Skeletal muscle cell (primary cell): ENCODE results near the gene ROCK2.
"Not testable (repeated sequence)": the region's sequence is repeated elsewhere in the genome, so short reads cannot be mapped to it uniquely, and the experiment has no call there.

Experiments used
- DNase-seq: peaks from one replicate; pipeline ENCODE4 v3.0.0-alpha.2; 2010; ENCODE audit warnings: low read depth
- H3K4me3 ChIP-seq: 2 replicates; pipeline ENCODE4 v1.5.1; 2011; ENCODE audit warnings: low read depth, mild to moderate bottlenecking, control low read depth, low read length, moderate library complexity

ROCK2 gene

DNA sequence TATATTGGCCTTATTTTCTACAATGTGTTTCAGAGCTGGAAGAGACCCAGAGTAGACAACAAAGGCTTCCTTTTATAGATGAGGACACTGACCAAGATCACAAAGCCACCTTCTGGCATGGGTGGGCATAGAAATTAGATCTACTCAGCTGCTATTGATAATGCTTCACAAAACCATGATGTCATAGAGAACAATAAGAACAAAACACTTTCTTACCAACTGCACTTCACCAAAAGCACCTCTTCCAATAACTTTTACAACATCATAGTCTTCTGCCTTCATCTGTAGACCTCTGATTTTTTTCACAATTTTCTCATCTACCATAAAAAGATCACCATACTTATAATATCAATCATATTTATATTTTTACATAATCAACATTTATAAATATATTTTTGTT is 58.1 kb downstream of the ROCK2 start:
- H3K4me3 ChIP-seq, result no peak overlapping the region
- DNase-seq, result no peak

DNA sequence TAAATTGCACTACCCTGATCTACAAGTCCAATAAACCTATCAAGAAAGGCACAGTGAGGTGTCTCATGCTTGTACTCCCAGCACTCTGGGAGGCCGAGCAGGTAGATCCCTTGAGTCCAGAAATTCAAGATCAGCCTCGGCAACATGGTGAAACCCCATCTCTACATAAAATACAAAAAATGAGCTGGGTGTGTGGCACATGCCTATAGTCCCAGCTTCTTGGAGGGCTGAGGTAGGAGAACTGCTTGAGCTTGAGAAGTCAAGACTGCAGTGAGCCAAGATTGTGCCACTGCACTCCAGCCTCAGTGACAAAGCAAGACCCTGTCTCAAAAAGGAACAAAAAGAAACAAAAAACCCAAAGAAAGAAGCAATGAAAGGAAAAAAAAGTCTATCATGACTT is 58.9 kb downstream of the ROCK2 start:
- no peak overlapping the region for H3K4me3 ChIP-seq

DNA sequence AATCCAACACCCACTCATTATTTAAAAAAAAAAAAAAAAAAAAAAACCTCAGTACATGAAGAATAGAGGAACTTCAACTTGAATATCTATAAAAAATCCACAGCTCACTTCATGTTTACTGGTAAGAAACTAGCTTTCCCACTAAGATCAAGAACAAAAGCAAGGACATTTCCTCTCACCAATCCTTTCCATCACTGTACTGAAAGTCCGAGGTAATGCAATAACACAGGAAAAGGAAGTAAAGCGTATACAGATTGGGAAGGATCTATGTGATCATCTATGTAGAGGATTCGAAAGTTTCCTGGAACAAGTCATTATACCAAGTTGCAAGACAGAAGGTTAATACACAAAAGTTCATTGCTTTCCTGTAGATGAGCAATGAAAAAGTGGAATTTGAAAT is 63.2 kb downstream of the ROCK2 start:
- H3K4me3 ChIP-seq, result no peak overlapping the region
- DNase-seq, result no peak

More for the DNA sequence above, 58.9 kb downstream of the ROCK2 start:
- DNase-seq, result no peak

DNA sequence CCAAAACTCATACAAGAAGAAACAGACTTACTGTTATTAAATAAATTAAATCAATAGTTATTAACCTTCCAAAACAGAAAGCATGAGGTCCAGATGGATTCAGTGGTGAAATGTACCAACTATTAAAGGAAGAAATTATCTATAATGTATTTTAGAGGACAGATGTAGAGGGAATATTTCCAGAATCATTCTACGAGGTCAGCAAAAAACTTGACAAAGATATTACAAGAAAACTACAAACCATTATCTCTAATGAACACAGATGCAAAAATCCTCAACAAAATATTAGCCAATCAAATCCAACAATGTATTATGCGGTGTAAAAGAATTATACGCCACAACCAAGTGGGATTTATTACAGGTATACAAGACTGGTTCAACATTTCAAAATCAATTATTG is 63.7 kb downstream of the ROCK2 start:
- no peak overlapping the region for H3K4me3 ChIP-seq

DNA sequence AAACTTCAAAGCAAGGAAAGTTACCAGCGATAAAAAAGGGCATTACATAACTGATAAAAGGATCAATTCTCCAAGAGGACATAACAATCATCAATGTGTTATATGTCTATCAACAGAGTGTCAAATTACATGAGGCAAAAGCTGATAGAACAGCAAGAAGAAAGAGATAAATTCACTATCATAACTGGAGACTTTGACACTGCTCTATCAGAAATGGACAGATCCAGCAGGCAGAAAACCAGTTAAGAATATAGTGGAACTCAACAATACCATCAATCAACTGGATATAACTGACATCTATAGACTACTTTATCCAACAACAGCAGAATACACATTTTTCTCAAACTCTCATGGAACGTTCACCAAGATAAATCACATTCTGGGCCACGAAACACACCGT is 65.0 kb downstream of the ROCK2 start:
- DNase-seq, result no peak
- H3K4me3 ChIP-seq, result no peak overlapping the region

More for the DNA sequence above, 63.7 kb downstream of the ROCK2 start:
- DNase-seq, result no peak

DNA sequence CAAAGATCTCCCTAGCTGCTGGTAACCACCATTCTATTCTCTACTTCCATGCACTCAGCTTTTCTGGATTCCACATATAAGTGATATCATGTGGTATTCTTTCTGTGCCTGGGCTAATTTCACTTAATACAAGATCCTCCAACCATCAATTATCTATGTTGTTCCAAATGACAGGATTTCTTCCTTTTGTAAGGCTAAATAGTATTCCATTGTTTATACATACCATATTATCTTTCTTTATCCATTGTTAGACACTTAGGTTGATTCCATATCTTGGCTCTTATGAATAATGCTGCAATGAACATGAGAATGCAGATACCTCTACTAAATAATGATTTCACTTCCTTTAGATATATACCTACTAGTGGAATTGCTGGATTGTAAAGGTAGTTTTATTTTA is 66.2 kb downstream of the ROCK2 start:
- no peak overlapping the region for H3K4me3 ChIP-seq
- no peak for DNase-seq

DNA sequence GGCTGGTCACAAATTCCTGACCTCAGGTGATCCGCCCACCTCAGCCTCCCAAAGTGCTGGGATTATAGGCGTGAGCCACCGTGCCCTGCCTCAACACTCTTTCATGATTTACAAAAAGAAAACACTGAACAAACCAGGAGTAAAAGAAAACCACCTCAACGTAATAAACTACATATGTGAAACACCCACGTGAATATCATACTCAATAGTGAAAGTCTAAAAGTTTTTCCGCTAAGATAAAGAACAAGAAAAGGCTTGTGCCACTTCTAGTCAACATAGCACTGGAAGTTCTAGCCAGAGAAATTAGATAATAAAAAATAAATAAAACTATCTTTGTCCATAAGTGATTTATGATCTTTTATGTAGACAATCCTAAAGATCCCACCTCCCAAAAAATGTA is 68.5 kb downstream of the ROCK2 start:
- H3K4me3 ChIP-seq, result no peak overlapping the region
- no peak for DNase-seq

DNA sequence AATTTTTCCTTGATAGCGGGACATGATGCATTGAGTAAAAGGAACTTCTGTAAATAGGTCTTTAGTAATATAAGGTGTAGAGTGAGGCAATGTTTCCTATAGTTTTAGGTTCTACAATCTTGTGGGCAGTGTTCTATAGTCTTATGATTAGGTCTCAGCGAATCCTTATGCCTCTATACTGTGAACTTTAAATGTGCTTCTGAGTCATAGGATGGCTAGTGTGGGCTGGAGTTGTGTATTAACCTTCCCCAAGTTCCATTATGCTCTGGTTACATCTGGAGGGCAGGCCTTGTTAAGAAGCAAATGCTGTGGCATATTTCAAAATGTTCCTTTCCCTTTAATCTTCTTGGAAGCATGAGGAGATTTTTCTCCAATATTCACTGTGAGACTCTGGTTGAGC is 73.5 kb downstream of the ROCK2 start:
- H3K4me3 ChIP-seq, result no peak overlapping the region
- DNase-seq, result peak; percentile 83

DNA sequence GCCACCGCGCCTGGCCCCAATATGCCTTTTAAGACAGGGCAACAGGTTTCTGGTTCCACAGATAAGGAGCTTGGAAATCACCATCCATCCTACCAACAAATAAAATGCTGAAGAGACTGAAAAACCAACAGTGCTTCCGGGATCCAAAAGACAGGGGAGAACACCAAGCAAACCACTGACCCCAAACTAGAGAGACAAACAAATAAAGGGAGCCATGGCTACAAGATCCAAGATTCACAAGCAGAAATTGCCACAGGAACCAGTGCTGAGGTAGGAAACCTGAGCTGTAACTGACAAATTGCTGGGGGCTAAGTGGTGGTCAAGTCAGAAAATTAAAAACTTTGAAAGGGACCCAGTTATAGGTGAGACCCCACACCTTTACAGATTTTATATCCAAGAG is 76.5 kb downstream of the ROCK2 start:
- H3K4me3 ChIP-seq, result no peak overlapping the region
- DNase-seq, result no peak

DNA sequence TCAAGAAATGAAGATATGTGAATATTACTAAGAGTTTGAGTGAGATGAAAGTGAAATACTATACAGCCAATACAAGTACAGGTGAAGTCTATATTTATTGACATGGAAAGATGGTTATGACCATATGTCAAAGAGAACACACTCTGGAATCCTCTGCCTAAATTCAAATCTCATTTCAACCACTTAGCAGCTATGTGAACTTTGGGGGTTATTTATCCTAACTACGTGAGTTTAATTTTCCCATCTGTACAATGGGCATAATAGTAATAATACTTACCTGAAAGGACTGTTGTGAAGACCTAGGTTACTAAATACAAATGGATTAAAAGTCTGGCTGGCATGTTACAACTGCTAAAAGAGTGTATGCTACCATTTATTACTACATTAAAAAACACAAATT is 79.6 kb downstream of the ROCK2 start:
- no peak for DNase-seq
- no peak overlapping the region for H3K4me3 ChIP-seq

DNA sequence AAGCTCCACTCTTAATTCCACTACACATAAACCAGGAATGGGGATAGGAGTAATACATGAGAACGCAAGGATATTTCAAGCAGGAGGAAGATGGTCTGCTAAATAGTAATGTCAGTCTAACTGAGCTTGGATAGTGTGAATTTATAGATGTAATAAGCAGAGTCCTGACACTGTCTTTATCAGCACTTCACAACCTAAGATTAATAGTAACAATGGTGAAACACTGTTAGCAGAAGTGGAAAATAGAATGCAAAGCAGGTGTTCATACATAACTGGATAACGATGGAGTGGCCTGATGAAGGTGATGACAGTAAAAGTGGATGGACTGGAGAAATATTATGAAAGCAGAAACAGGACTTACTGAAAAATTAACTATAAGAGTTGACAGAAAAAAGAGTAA is 80.4 kb downstream of the ROCK2 start:
- H3K4me3 ChIP-seq, result no peak overlapping the region
- no peak for DNase-seq

DNA sequence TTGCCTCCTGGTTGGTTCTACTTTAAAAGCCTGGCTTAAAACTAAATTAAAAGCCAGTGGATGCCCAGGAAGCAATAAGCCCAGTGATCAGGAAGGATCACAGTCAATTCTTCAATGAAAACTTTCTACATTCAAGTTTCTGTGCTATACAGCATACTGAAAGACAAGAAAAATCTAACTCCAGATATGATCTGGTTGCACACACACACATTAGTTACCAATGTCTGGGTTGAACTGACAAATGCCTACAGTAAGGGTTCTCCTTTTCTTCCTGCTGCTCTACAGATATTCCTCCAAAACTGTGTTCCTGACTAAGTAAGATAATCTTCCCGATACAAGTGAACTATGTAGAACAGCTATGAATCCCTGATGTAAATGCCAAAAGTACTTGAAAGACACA is 81.3 kb downstream of the ROCK2 start:
- no peak overlapping the region for H3K4me3 ChIP-seq
- no peak for DNase-seq

DNA sequence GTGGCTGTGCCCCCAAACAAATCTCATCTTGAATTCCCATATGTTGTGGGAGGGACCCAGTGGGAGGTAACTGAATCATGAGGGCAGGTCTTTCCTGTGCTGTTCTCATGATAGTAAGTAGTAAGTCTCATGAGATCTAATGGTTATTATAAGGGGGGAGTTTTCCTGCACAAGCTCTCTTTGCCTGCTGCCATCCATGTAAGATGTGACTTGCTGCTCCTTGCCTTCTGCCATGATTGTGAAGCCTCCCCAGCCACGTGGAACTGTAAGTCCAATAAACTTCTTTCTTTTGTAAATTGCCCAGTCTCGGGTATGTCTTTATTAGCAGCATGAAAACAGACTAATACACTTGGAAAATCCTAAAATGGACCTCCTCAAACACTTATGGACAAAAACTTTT is 82.0 kb downstream of the ROCK2 start:
- DNase-seq, H3K4me3 ChIP-seq: not testable (repeated sequence)

DNA sequence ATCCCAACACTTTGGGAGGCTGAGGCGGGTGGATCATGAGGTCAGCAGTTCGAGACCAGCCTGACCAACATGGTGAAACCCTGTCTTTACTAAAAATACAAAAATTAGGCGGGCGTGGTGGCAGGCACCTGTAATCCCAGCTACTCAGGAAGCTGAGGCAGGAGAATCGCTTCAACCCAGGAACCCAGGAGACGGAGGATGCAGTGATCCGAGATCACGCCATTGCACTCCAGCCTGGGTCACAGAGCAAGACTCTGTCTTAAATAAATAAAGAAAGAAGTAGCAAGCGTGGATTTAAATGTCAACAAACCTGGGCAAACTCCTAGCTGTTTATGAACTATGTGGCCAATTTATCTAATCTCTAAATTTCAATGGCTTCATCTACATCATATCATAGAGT is 82.9 kb downstream of the ROCK2 start:
- H3K4me3 ChIP-seq, DNase-seq: not testable (repeated sequence)

DNA sequence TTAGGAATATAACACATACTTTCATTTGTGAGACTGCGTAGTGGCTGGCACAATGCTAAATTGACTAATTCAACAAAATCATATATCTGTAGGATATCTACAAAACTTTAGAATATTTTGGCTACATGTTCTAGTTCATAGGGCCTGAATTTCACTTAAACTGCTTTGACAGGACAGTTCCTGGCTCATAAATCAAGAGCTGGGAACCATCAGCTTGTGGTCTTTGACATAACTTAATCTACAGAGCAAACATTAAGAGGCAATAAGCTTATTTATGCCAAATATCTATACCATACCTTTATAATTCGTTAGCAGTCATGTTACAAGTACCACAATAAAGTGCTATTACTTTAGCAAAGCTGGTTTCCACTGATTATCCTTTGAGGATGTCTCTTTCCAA is 83.5 kb downstream of the ROCK2 start:
- DNase-seq, result no peak
- H3K4me3 ChIP-seq, result no peak overlapping the region

DNA sequence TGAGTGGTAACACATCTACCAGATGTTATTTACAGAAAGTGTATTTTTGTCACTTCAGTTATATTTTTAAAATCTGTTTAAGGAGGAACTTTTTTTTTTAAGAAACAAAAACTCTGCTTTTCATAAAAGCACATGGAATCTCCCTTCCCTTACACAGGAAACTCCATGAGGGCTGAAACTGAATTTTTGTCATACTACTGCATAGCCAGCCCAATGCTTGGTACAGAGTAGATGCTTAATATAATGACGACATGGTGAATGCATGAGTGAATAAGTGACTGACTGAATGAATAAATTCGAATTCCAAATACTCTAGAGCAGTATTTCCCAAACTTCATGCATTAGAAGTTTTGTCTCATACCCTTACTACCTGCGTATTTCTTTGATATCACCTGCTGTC is 86.5 kb downstream of the ROCK2 start:
- DNase-seq, result no peak
- H3K4me3 ChIP-seq, result no peak overlapping the region

DNA sequence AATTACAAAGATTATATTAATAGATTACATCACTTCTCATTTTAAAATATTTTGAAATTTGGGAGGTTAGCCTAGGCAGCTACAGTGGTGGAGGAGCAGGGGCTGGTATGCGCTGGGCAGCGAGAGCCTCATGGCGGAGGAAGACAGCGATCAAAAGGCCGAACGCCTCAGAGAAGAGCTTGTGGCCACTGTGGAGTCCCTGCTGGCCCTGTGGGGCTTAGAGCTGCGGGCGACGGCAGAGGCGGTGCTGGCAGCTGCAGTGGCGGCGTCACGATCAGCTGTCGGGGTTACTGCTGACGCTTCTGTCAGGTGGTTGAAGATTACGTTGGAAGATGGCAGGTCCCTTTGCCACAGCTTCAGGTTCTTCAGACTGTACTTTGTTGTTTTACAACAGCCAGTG is 87.4 kb downstream of the ROCK2 start:
- H3K4me3 ChIP-seq, result no peak overlapping the region
- no peak for DNase-seq

DNA sequence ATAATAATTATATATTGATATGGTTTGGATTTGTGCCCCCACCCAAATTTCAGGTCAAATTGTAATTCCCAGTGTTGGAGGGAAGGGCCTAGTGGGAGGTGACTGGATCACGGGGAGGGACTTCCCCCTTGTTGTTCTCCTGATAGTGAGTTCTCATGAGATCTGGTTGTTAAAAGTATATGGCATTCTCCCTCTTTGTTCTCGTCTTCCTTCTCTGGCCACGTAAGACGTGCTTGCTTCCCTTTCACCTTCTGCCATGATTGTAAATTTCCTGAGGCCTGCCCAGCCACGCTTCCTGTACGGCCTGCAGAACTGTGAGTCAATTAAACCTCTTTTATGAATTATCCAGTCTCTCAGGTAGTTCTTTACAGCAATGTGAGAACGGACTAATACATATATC is 88.3 kb downstream of the ROCK2 start:
- no peak overlapping the region for H3K4me3 ChIP-seq
- no peak for DNase-seq

DNA sequence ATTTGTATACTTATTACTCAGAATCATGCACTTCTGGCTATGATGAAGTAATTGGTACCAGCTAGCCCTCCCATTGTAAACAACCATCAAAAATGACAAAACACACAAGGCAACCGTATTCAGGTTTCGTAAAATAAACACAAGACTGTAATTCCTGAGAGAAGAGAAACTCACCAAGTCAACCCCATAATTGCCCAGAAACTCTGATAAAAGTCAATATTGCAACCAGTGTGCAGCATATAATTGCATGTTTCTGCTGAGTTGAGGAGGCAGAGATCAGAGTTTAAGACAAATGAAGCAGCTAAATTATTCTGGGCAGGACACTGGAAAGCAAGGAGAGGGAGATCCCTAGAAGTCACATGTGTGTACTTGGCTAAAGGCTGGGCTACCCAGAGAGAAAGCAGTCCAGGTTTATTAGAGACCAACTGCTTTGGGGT is 90.3 kb downstream of the ROCK2 start:
- no peak for DNase-seq
- H3K4me3 ChIP-seq, result no peak overlapping the region

DNA sequence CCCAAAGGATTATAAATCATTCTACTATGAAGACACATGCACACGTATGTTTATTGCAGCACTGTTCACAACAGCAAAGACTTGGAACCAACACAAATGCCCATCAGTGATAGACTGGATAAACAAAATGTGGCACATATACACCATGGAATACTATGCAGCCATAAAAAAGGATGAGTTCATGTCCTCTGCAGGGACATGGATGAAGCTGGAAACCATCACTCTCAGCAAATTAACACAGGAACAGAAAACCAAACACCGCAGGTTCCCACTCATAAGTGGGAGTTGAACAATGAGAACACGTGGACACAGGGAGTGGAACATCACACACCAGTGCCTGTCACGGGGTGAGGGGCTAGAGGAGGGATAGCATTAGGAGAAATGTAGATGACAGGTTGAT is 92.0 kb downstream of the ROCK2 start:
- H3K4me3 ChIP-seq, DNase-seq: not testable (repeated sequence)

DNA sequence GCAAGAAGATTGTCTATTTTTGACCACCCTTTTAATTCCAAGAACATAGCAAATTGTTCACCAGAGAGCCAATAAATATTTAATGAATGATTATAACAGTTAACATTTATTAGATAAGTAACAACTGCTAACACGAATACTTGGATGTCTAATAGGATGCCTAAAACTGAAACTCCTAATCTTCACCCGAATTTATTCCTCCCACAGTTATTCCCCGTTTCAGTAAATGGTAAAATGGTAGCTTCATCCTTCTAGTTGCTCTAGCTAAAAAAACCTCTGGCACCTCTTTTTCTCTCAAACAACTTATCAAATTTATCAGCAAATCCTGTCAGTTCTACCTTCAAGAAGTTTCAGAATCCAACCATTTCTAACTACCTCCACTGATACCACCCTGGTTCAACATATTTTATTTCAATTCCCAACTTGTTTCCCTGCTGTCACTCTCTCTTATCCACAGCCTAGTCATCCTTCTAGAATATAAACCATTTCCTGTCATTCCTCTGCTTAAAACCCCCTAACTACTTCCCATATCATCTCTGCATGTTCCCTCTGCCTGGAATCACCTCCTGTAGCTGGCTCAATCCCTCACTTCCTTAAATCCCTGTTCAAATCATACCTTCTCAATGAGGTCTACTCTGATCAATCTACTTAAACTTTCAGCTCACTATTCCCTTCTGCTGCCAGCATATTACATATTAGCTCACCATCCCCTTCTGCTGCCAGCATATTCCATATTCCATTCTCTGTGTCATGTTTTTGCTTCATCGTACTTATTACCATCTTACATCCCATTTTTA is 93.8 kb downstream of the ROCK2 start:
- DNase-seq, result no peak

DNA sequence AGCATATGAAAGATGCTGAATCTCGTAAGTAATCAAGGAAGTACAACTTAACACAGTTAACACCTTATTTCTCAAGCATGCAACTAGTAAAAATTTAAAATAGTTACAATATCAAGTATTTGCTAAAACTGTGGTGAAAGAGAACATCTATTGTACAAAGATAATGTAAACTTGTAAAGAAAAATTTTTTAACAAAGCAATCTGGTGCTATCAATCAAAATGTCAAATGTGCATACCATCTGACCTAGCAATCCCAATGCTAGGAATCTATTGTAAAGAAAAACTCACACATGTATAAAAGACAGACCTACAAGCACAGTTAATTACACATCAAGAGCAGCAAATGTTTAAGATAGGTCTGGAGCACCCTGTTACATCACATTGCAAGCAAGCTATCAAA is 99.1 kb downstream of the ROCK2 start:
- DNase-seq, result no peak

More for the DNA sequence above, 93.8 kb downstream of the ROCK2 start:
- H3K4me3 ChIP-seq, result no peak overlapping the region

More for the DNA sequence above, 99.1 kb downstream of the ROCK2 start:
- H3K4me3 ChIP-seq, result no peak overlapping the region
